A549 (cell line): ENCODE measurements around the gene BGN. TPM values are rescaled to one million over a fixed set of nuclear protein-coding genes. Genes with fewer than 3 reads are reported as not detected.

Experiments
- ATAC-seq, 2 experiments: fragments of 200-7000 bp in 1 of 2; fragments of >200 bp in 1 of 2; cut with Nextera tagmentation in 1 of 2; cut with Tn5 transposase in 1 of 2; 3 replicates each; pipeline versions ENCODE4 v1.8.0 to v1.9.1; 2018 to 2020; ENCODE audit warnings: mild to moderate bottlenecking in 1 of 2, moderate library complexity in 1 of 2
- CTCF ChIA-PET: fragments of 300-600 bp; sonication (Branson Sonifier 250); formaldehyde crosslinking; extraction: SDS; loops from one replicate; lab custom pipeline; 2021; ENCODE audit warnings: antibody characterized with exemption, inconsistent platforms; lab: Yijun Ruan, JAX
- POLR2A ChIA-PET: fragments of 350-600 bp; formaldehyde crosslinking; extraction: SDS; loops from one replicate; lab custom pipeline; 2021; ENCODE audit warnings: antibody characterized with exemption, inconsistent platforms; lab: Yijun Ruan, JAX
- DNase-seq, 2 experiments: peaks; one replicate each; pipeline versions ENCODE4 v3.0.0 to v3.0.0-alpha.2; 2011 to 2016; ENCODE audit warnings: low read depth in 1 of 2, low spot score in 1 of 2
- FAIRE-seq: peaks from 2 replicates; lab custom pipeline; 2011; peaks lifted over from hg19 to GRCh38; lab: Jason Lieb, UNC
- H3K27ac ChIP-seq, 2 experiments: fragments of >200 bp; sonication (Bioruptor Twin); formaldehyde crosslinking; 3 replicates each; pipeline ENCODE4 v1.5.1; 2016 to 2017
- H3K4me1 ChIP-seq: fragments of >200 bp; sonication (Bioruptor Twin); formaldehyde crosslinking; 3 replicates; pipeline ENCODE4 v1.6.1; 2016
- H3K4me2 ChIP-seq: fragments of >200 bp; sonication (Bioruptor Twin); formaldehyde crosslinking; 3 replicates; pipeline ENCODE4 v1.6.1; 2016
- H3K4me3 ChIP-seq: fragments of >200 bp; sonication (Bioruptor Twin); formaldehyde crosslinking; 3 replicates; pipeline ENCODE4 v1.5.1; 2016
- H3K9me3 ChIP-seq: fragments of >200 bp; sonication (Bioruptor Twin); formaldehyde crosslinking; 3 replicates; pipeline ENCODE4 v1.6.1; 2016
- BHLHE40 ChIP-seq: IDR thresholded peaks from 2 replicates; pipeline ENCODE4 v1.6.1; 2012; ENCODE audit warnings: low read depth, low read length, inconsistent platforms
- CHD4 ChIP-seq: fragments of 200-600 bp; sonication (generic); IDR thresholded peaks from 2 replicates; pipeline ENCODE4 v1.6.1; 2016; ENCODE audit warnings: antibody characterized with exemption, mild to moderate bottlenecking, borderline replicate concordance
- E2F6 ChIP-seq: IDR thresholded peaks from 2 replicates; pipeline ENCODE4 v1.6.1; 2012; ENCODE audit warnings: low read depth, borderline replicate concordance
- EHF ChIP-seq: fragments of 250-450 bp; sonication (Bioruptor Pico); IDR thresholded peaks from 2 replicates; pipeline ENCODE4 v1.5.0; 2020; ENCODE audit warnings: mild to moderate bottlenecking
- EHMT2 ChIP-seq: fragments of 200-600 bp; sonication (generic); IDR thresholded peaks from 2 replicates; pipeline ENCODE4 v1.6.1; 2016; ENCODE audit warnings: antibody characterized with exemption, low read depth, mild to moderate bottlenecking, moderate library complexity
- ELK1 ChIP-seq: fragments of 150-350 bp; IDR thresholded peaks from 2 replicates; pipeline ENCODE4 v1.6.1; 2014; ENCODE audit warnings: low read depth, mild to moderate bottlenecking, low read length
- FOSL2 ChIP-seq, 2 experiments: fragments of 450-650 bp in 1 of 2; fragments of >200 bp in 1 of 2; sonication (Bioruptor Twin) in 1 of 2; formaldehyde crosslinking; IDR thresholded peaks; 2 replicates each; pipeline versions ENCODE4 v1.5.0 to v1.6.1; 2016 to 2020; ENCODE audit warnings: mild to moderate bottlenecking in 1 of 2, moderate library complexity in 1 of 2
- FOXS1 ChIP-seq: fragments of 250-450 bp; sonication (Bioruptor Pico); IDR thresholded peaks from 2 replicates; pipeline ENCODE4 v1.5.0; 2020; ENCODE audit warnings: mild to moderate bottlenecking, moderate library complexity
- HDAC2 ChIP-seq: fragments of 200-600 bp; sonication (generic); IDR thresholded peaks from 2 replicates; pipeline ENCODE4 v1.6.1; 2016
- HOXB13 ChIP-seq: fragments of 250-450 bp; sonication (Bioruptor Pico); IDR thresholded peaks from 2 replicates; pipeline ENCODE4 v1.5.0; 2020; ENCODE audit warnings: low read depth, mild to moderate bottlenecking, moderate library complexity
- HOXB5 ChIP-seq: fragments of 250-450 bp; sonication (Bioruptor Pico); IDR thresholded peaks from 2 replicates; pipeline ENCODE4 v1.5.0; 2020; ENCODE audit warnings: mild to moderate bottlenecking, moderate library complexity
- JUN ChIP-seq, 2 experiments: fragments of >200 bp; sonication (Bioruptor Twin); formaldehyde crosslinking; IDR thresholded peaks; 2 replicates in 1 of 2; 3 replicates in 1 of 2; pipeline ENCODE4 v1.6.1; 2016 to 2017
- MAFK ChIP-seq: fragments of 450-650 bp; IDR thresholded peaks from 2 replicates; pipeline ENCODE4 v1.6.1; 2014; ENCODE audit not compliant: partially characterized antibody
- MYC ChIP-seq: IDR thresholded peaks from 2 replicates; pipeline ENCODE4 v1.6.1; 2012; ENCODE audit warnings: mild to moderate bottlenecking, inconsistent platforms, low read length, improper control_type of control experiment, borderline replicate concordance
- NFE2L2 ChIP-seq: fragments of 150-350 bp; conservative IDR thresholded peaks from 2 replicates; pipeline ENCODE4 v1.6.1; 2014; ENCODE audit warnings: low read length
- PBX3 ChIP-seq: IDR thresholded peaks from 2 replicates; pipeline ENCODE4 v1.6.1; 2012
- PHF8 ChIP-seq: fragments of 200-600 bp; sonication (generic); IDR thresholded peaks from 2 replicates; pipeline ENCODE4 v1.6.1; 2016; ENCODE audit warnings: low read depth, mild to moderate bottlenecking, antibody characterized with exemption, moderate library complexity, borderline replicate concordance
- POLR2A ChIP-seq: IDR thresholded peaks from 2 replicates; pipeline ENCODE4 v1.6.1; 2012; ENCODE audit warnings: mild to moderate bottlenecking, low read length
- REST ChIP-seq: fragments of 200-600 bp; sonication (generic); IDR thresholded peaks from 2 replicates; pipeline ENCODE4 v1.6.1; 2016; ENCODE audit warnings: antibody characterized with exemption, mild to moderate bottlenecking, moderate library complexity
- RFX5 ChIP-seq: fragments of 450-650 bp; IDR thresholded peaks from 2 replicates; pipeline ENCODE4 v1.7.1; 2014; ENCODE audit warnings: antibody characterized with exemption, mild to moderate bottlenecking, moderate library complexity
- TFCP2L1 ChIP-seq: fragments of 250-450 bp; sonication (Bioruptor Pico); IDR thresholded peaks from 2 replicates; pipeline ENCODE4 v1.5.0; 2021; ENCODE audit warnings: mild to moderate bottlenecking
- ZC3H11A ChIP-seq: fragments of 450-650 bp; IDR thresholded peaks from 2 replicates; pipeline ENCODE4 v1.6.1; 2014; ENCODE audit warnings: antibody characterized with exemption, mild to moderate bottlenecking
- ZFP36 ChIP-seq: fragments of 450-650 bp; IDR thresholded peaks from 2 replicates; pipeline ENCODE4 v1.6.1; 2014; ENCODE audit warnings: borderline replicate concordance; ENCODE audit not compliant: partially characterized antibody
- WGBS: methylation state at CpG from one replicate; pipeline ENCODE4 v1.1.6; 2017; ENCODE audit errors: missing lambda C conversion rate; 5-methylcytosine and 5-hydroxymethylcytosine counted together
- polyA plus RNA-seq, 4 experiments: library from polyadenylated mRNA; depleted of rRNA in 3 of 4; stranded (reverse); fragments of >200 nt; fragmentation: RNase III in 1 of 4; extraction: RNeasy Plus Mini Kit Qiagen cat#74134 plus additional on column Dnase treatment in 1 of 4; gene quantifications; 2 replicates in 3 of 4; 3 replicates in 1 of 4; pipeline ENCODE4 v1.2.3, GENCODE V29; 2011 to 2017

Gene BGN
- polyA plus RNA-seq, 2 of the 4 experiments (the other 2 are of a cell fraction): 0.04 TPM; not detected in 1

GRCh38 chrX:153464116-153464515 is 30.7 kb upstream of the BGN start:
- DNase-seq (no peak), FAIRE-seq (no peak), ATAC-seq (no peak)
- WGBS: 93% methylated on average over 5 of the region's 5 CpGs
- TF ChIP-seq EHF (CRISPR knock-in tag) (no peak), HOXB5 (no peak), MAFK (no peak), ZFP36 (no peak), HDAC2 (no peak), MYC (no peak), JUN (IDR thresholded peaks at IDR 0.05) (no peak), REST (no peak), FOXS1 (CRISPR knock-in tag) (no peak), PBX3 (no peak), E2F6 (no peak), ZC3H11A (no peak), CHD4 (no peak), FOSL2 (IDR thresholded peaks at IDR 0.05) (no peak), FOSL2 (CRISPR knock-in tag; IDR thresholded peaks at IDR 0.05) (no peak), EHMT2 (no peak), PHF8 (no peak), RFX5 (no peak), BHLHE40 (no peak), TFCP2L1 (no peak), ELK1 (no peak)
- Histone ChIP-seq H3K4me1 (no peaks in the 10 kb centered on the region; the same call in 2 of the 3 replicates), H3K9me3 (no peaks in the 10 kb centered on the region), H3K4me2 (no peak overlapping the region), H3K27ac (no peak overlapping the region), H3K4me3 (no peak overlapping the region)
- CTCF ChIA-PET: interaction anchor here (1.1 kb wide), 1 partner anchor 43 kb away, joined by 6 read pairs; no protein-coding TSS in a partner anchor
- POLR2A ChIA-PET: no interaction called here

GRCh38 chrX:153465691-153466380 is 28.9 kb upstream of the BGN start:
- Histone ChIP-seq H3K4me2 (no peak overlapping the region), H3K27ac (no peak overlapping the region), H3K4me1 (peaks cover 3% of the 10 kb centered on the region; the same call in 1 of the 3 replicates), H3K9me3 (no peaks in the 10 kb centered on the region), H3K4me3 (no peak overlapping the region)
- WGBS: 91% methylated on average over 6 of the region's 19 CpGs
- ATAC-seq (no peak), DNase-seq (no peak), FAIRE-seq (no peak)
- TF ChIP-seq HOXB13 (CRISPR knock-in tag) (no peak), BHLHE40 (no peak), NFE2L2 (no peak), POLR2A (no peak)
- ChIA-PET CTCF (no interaction called here), POLR2A (interaction anchor here (0.6 kb wide), 1 partner anchor 36 kb away, joined by 5 read pairs; no protein-coding TSS in a partner anchor)
